ENCODE data around the gene PLB1.
"Not testable (repeated sequence)": the region's sequence is repeated elsewhere in the genome, so short reads cannot be mapped to it uniquely, and the experiment has no call there.

PLB1 gene

DNA sequence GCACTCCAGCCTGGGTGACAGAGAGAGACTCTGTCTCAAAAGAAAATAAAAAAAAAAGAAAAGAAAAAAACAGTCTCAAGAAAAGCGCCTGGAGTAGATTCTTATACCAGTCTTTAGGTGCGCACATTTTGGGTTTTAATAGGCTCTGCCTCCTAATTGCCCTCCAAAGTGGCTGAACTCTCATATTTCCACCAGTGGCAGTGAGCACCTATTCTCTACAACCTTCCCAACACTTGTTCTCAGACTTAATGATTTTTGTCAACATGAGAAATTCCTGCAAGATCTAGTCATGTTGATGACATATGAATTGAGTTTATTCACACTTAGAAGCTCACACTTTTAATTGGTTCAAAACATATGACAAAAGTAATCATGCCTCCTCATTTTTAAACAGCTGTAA lies 39.0 kb downstream of the PLB1 start:
- no peak for DNase-seq (ENCODE audit: low read depth, low spot score)

DNA sequence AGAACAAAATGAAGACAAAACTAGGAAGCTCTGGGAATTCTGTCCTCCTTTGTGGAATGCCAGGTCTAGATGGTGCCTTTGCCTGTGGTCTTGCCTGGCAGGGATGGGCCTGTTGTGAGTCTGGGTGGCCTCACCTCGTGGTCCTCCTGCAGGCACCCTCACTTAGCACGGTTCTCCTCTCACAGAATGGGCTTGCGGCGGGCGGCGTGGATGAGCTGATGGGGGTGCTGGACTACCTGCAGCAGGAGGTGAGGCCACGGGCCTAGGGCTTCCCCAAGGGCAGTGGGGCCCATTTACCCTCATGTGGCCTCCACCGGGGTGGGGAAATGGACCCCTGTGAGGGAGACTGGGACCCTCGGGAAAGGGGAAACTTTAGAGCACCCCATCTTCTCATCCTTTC lies 42.3 kb downstream of the PLB1 start:
- DNase-seq (ENCODE audit: low read depth, low spot score): no peak

DNA sequence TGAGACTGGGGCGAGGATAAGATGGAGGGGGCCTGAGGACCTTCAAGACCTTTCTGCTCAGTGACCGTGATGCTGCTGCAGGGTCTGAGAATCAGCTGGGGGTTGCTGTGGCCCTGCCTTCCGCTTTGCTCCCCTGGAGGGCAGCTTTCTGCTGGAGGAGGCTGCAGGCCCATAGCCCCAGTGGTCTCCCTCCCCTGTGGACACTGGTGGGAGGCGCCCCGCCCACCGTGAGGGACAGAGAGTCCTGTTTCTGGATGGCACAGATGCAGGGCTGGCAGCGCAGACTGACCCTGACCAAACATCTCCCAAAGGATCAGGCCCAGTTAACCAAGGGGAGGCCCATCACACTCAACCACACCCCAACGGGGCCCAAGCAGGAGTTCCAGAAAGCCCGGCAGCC lies 42.8 kb downstream of the PLB1 start:
- no peak for DNase-seq (ENCODE audit: low read depth, low spot score)

DNA sequence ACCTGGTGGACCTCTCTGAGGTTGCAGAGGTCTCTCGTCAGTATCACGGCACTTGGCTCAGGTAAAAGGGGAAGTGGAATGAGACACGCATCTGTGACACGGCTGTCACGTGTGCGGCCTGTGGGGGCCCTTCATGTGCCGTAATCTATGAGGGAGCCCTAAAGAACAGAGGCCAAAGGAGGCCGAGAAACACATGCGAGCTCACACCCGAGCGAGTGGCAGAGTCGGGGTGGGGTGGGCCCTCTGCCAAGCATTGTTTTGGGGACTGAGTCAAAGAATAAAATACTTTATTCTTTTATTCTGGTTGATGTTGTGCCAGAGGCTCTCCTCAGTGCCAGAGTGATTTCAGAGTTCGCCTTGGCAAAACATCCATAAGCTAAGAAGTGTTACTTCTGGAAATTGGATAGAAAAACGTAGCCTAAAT lies 43.3 kb downstream of the PLB1 start:
- no peak for DNase-seq (ENCODE audit: low read depth, low spot score)

DNA sequence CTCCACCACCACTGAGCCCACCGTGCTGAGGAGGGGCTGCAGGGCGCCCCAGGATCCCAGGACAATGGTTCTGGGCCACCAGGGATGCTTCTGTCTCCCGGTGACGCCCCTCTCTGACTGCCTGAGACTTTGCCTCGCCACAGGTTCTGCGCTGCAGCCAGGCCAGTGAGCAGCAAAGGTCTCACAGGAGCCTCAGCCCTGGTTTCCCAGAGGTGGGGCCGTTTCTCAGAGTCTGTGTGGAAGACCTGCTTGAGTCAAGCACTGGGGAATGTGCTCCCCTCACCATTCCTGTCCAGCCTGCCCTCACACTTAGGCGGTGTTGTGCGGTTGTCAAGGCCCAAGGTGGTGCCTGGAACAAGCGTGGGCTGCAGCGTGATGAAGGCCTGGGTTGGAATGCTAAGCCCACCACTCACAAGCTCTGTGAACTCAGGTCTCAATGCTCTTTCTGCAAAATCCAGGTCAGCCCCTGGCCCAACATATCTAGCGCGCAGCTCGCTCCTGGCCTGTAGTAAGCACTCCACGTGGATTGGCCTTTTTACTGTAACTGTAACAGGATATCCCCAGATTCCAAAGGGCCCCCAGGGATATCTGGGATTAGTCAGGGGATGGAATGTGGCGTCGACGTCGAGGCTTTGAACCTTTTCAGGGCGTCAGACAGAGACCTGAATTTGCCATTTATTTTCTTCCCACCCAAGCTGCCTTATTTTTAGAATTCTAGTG lies 47.6 kb downstream of the PLB1 start:
- no peak for DNase-seq (ENCODE audit: low read depth, low spot score)

DNA sequence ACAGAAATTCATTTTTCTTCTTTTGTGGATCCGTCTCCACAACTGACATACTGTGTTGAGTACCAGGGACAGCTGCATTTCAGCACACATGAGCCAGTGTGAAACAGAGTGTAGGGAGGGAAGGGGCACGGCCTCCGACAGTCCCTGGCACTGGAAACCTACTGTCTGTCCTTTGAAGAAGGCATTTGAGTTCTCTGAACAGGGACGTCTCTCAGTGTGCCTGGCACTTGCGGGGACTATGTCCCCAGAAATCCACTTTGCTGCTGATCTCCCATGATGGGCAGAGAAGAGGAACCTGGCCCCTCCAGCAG lies 48.1 kb downstream of the PLB1 start:
- no peak for DNase-seq (ENCODE audit: low read depth, low spot score)

DNA sequence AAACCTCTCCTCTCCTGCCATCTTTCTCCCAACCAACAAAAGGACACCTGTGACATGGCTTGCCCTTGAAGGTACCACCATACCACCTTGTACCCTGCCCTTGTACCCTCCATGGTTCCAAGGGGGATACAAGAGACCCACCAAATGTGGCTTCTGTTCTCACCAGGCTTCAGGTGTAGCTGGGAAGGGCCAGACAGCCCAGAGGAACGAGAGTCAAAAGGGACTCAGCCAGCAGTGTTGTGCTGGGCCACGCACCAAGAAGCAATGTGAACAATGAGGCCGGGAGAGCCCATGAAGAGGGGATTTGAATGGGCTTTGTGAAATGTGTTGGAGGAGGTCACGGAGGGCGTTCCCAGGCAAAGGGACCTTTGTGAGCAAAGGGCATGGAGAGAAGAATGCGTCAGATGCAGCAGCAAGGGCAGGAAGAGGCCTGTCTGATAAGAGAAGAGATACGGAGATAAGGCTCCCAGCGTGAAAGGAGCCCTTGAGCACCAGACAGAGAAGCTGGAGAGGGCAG lies 48.6 kb downstream of the PLB1 start:
- DNase-seq (ENCODE audit: low read depth, low spot score): no peak

DNA sequence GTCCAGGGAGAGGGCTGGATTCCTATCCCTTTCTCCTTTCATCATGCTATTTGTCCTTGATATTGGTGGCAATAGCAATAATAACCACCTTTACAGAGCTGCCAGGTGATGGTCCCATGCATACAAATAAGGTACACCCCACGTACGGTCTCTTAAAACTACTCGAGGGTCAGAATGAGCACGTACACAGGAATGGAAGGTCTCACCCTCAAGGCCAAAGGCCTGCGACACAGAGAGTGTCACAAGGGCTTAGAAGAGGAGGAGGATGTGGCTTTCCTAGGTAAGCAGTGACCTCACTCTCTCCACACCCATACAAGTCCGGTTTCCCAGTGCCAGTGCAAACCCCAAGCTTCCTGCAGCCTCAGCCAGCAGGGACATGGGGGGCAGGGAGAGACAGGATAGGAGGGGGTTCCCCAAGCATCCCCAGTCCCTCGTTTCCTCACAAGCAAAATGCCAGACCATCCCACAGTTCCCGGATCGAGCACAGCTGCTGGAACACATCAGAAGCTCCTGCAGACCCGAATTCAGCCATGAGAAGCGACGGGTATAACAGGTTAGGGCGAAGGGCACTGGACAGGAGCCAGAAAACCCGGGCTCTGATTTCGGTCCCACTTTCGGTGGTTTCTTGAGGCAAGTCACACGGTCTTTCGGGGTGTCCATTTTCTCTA lies 49.2 kb downstream of the PLB1 start:
- DNase-seq (ENCODE audit: low read depth, low spot score): no peak

DNA sequence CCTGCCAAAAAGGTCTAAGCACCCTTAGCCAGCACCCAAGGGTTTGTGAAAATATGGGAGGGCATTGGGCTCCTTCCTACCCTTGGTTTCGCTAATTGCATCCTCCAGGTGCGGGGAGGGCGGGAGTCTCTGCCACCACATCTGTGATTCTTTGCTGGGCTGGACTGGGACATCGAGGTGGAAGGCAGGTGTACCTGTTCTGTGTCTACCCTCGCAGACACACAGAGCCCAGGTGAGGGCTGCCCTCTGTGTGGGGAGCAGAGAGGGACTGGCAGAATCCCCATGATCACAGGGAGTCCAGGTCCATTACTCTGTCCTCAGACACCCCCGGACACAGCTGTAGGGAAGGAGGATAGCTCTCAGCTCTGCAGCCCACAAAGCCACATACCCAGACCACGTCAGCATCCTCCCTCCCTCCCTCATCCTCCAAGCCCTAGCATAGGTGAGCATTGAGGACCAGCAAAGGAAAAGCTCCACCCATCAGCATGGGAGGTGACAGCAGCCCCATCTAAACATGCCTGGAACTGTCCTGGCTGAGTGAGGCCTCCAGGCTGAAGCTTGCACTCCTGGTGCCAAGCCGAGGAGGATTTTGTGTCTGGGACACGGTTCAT lies 49.8 kb downstream of the PLB1 start:
- no peak for DNase-seq (ENCODE audit: low read depth, low spot score)

DNA sequence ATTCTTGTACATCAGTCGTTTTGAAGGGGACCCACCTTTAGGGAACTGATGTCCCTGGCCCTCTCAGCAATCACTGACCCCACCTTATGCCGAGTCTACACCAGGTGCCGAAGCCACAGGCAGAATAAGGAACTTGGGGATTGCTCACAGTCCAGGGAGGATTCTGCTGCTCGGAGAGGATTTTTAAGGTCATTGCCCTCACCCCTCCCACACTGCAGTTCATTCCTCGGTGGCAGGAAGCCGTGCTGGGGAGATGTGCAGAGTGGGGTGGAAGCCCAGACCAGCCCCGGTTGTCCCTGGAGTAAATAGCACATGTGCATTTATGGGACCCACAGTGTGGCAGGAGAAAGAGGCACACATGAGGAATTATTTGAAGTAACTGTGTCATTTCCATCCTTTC lies 50.4 kb downstream of the PLB1 start:
- no peak for DNase-seq (ENCODE audit: low read depth, low spot score)

DNA sequence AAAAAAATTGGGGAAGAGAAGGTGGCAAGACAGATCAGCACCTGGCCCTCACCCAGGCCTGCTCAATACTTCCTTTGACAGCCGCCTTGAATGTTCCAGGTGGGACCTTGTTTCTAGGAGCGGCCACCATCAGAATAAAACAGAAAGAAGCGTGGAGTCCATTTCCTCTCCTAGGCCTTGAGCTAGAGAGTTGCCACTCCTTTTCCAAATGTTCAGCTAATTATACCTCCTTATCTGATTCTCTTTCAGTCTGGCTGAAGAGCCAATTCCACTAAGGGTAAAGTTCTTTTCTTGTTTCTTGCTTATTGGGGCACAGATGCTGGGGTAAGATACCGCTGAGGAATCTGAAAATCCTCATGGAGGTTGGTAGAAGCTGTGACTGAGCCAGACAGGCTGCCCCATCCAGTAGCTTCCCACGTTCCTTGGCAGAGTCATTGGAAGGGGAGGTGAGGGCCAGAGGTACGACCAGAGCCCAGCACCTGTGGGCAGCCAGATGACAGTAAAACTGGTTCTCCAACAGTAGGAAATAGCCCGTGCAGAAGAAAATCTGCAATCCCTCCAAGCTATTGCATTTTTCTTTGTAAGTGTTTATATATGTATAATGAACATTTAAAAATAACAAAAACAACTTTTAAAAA lies 51.5 kb downstream of the PLB1 start:
- DNase-seq (ENCODE audit: low read depth, low spot score): no peak

DNA sequence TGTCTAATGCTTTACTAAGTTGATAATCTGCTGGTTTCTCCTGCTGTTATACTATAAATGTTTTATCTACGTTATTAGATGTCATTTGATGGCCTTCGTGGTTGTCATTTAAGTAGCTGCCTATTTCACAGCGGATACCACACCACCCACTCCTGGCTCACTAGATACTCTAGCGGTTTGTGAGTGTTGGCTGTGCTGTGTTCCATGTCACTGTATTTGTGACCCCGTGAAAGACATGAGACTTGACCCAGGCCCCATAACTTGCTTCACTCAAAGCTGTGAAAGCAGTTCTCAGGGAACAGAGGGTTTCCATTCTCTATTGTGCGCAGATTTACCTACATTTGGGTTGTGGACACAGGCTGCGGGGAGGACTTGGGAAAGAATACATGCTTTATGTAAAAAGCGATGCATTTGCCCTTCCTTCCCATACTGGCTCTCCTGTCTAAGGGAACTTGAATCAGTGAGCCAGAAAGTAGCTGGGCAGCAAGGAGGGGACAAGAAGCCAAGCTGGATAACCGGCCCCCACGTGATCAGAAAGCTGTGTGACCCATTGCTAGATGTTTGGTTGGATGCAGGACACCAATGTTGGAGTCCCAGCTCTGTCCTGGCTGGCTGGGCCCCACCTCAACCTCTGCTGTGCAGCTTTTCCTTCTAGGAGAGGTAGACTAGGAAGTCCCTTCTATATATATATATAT lies 52.2 kb downstream of the PLB1 start:
- DNase-seq (ENCODE audit: low read depth, low spot score): no peak

DNA sequence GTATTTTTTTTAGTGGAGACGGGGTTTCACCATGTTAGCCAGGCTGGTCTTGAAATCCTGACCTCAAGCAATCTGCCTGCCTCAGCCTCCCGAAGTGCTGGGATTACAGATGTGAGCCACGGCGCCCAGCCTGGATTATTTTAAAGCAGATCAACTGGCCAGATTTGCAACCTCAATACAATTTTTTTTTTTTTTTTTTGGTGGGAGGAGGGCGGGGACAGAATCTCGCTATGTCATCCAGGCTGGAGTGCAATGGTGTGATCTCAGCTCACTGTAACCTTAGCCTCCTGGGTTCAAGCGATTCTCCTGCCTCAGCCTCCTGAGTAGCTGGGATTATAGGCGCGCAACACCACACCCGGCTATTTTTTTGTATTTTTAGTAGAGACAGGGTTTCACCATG lies 54.5 kb downstream of the PLB1 start:
- DNase-seq (ENCODE audit: low read depth, low spot score): not testable (repeated sequence)

DNA sequence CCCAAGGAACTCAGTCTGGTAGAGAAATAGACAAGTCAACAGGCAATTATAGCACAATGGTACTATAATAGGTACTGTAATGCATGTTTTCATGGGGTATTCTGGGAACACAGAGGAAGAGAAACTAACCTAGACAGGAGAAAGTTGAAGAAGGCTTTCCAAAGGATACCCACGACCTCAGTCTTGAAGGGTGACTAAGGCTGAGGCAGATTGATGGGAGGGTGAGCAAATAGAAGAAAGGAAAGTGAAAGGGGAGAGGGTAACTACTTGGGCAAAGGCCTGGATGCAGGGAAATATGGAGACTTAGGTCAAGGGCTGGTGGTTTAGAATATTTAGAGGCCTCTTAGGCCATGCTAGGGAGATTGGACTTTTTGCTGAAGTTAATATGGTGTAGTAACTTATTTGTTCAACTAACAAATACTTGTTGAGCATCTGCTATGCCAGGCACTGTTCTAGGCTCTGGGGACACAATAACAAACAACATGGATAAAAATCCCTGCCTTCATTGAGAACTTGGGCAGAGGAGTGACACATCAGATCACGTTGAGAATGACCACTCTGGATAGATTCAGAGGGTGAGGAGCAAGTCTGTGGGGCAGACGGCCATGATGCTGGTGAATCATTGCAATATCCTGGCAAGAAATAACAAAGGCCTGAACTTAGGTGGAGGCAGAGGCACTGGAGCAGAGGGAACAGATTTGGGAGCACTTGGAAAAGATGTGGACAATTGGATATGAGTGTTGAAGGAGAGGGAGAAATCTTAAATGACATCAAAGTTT lies 56.4 kb downstream of the PLB1 start:
- DNase-seq (ENCODE audit: low read depth, low spot score): no peak

DNA sequence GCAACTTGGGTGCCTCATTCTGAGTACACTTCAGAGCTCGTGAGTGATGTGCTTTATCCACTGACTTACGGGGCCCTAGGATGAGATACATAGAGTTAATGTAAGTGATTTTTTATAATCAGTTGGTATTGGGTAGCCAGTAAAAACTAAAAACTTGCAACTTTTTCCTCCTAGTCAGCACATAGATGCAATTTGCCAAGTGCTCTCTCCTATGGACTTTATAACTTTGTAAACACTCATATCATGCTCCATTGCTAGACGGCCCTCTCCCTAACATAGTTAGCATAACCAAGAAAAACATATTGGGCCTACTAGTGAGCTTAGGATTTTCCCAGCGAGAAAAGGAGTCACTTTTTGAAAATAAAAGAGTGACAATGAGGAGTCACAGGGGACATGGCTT lies 60.4 kb downstream of the PLB1 start:
- no peak for DNase-seq (ENCODE audit: low read depth, low spot score)

DNA sequence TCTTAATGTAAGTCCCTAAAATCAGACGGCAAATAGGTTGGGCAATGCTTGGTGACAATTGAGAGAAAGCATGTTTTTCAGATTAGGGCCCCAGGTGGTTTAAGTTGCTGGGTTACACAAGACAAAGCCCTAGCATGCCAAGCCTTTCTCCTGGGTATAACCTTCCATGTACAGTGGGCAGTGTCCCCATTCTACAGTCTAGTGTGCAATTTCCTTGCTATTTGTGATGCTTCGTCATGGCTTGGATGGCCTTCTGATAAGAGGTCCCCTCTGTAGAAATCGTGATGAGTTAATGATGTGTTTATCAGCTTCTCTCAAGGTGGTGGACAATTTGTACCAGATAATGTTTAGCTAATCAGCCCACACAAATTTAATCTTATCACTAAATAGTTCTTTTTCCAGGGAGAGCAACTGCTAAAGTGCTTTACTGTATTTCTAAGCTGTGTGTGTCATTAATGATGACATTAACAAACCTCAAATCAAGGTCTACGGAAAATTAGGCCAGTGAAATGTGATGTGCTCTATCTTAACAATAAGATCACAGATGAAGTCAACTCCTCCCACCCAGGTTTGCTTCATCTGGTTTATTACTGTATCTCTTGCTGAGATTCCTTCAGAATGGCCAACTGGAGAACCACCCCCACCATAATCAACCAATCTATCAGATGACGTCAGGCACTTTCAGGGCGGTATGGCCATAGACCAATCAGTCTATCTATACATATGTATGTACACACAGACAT lies 61.7 kb downstream of the PLB1 start:
- DNase-seq (ENCODE audit: low read depth, low spot score): no peak

DNA sequence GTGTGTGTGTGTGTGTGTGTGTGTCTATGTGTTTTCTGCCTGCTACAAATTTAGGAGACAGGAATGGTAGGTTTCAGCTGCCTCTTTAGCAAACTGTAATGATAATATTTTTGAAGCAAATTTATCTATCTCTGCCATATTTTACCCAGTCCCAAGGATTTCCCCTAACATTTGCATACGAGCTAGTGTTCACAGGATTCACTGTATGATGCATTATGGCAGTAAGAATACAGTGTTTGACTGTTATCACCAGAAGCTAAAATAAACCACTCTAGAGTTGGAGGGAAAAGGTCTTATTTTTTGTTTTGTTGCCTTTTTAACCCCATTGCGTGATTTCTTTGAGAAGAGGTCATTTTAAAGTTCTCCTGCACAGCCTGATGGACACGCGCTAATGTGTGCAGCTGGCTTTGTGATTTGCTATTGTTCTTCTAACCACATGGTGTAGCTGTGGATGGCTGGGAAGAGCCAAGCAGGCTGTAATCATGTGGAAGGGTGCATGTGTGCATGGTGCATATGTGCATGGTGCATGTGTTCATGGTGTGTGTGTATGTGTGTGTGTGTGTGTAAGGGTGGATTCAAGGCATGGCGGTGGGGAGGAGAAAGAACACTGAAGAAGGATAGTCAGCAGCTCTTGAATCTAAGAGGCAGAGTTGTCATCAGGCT lies 62.4 kb downstream of the PLB1 start:
- no peak for DNase-seq (ENCODE audit: low read depth, low spot score)

DNA sequence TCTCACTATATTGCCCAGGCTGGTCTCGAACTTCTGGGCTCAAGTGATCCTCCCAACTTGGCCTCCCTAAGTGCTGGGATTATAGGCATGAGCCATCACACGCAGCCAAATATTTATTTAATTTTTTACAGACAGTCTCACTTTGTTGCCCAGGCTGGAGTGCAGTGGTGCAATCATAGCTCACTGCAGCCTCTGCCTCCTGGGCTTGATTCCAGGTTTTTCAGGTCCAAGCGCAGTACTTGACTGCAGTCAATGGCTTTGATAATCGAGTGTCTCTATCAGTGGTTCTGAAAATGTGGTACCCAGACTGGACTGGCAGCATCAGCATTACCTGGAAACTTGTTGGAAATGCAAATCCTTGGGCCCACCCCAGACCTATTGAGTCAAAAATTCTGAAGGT lies 63.1 kb downstream of the PLB1 start:
- no peak for DNase-seq (ENCODE audit: low read depth, low spot score)

DNA sequence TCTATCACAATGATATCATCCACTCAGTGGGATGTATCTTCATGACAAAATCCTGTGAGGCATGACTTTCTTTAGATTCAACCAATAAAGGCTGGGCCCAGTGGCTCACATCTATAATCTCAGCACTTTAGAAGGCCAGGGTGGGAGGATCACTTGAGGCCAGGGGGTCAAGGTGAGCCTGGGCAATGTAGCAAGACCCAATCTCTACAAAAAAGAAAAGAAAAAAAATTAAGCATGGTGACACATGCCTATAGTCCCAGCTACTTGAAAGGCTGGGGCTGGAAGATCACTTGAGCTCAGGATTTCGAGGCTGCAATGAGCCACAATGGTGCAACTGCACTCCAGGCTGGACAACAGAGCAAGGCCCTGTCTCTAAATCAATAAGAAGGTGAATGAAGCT lies 68.0 kb downstream of the PLB1 start:
- no peak for DNase-seq (ENCODE audit: low read depth, low spot score)

DNA sequence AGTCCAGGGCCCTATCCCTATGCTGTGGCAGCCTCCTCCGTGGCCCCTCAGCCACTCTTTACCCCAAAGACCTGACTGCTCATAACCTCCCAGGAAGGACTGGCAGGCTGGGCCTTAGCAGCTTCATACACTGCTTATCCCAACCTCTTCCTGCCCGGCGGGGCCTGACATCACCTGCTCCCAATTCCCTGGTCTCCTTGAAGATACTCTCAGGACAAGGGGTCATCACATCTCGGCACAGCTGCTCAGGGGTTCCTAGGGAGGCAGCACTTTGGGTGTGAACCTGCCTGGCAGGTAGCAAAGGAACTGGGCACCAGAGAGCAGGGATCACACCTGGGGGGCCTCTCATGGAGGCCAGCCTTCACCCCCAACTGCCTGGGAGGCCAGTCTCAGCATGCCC lies 68.5 kb downstream of the PLB1 start:
- DNase-seq (ENCODE audit: low read depth, low spot score): no peak
